GM12874 (cell line): ENCODE measurements around the gene RAB19.

Source experiments
- CTCF ChIP-seq: IDR thresholded peaks from 2 replicates; pipeline ENCODE4 v1.5.1; 2011; ENCODE audit warnings: low read depth, mild to moderate bottlenecking, control low read depth, low read length, moderate library complexity; ENCODE audit not compliant: insufficient read depth

The RAB19 gene

DNA sequence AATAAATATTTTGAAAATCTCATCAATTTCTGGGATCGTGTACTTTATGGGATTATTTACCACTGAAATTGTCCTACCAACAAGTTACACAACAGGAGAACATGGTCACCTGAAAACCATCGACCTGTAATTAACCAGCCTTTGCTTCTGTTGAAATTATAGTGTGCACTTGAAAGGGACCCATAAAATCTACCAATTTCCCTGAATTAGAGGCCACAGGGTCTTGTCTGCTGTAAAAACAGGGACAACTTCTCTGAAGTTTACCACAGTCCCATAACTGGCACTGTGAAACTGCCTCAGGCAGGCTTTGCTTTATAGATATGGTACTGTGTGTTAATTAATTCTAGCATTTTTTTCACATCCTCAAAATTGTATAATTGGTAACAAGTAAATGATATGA is 37.7 kb downstream of the RAB19 start:
- TF ChIP-seq CTCF: no peak

DNA sequence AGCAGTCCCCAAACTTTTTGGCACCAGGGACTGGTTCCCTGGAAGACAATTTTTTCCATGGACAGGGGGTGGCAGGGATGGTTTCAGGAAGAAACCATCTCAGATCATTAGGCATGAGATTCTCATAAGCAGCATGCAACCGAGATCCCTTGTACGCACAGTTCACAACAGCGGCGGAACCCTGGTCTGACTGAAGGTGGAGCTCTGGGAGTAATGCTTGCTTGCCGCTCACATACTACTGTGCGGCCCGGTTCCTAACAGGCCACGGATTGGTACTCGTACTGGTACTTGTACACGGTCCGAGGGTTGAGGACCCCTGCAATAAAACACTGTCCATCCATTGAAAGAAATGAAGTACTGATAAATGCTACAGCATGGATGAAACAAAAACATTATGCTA is 42.6 kb downstream of the RAB19 start:
- no peak for TF ChIP-seq CTCF

GRCh38 chr7:140447841-140448240 is 44.0 kb downstream of the RAB19 start:
- no peak for TF ChIP-seq CTCF

- no peak for TF ChIP-seq CTCF
Measured at GRCh38 chr7:140448781-140449480, 45.1 kb downstream of the RAB19 start.

DNA sequence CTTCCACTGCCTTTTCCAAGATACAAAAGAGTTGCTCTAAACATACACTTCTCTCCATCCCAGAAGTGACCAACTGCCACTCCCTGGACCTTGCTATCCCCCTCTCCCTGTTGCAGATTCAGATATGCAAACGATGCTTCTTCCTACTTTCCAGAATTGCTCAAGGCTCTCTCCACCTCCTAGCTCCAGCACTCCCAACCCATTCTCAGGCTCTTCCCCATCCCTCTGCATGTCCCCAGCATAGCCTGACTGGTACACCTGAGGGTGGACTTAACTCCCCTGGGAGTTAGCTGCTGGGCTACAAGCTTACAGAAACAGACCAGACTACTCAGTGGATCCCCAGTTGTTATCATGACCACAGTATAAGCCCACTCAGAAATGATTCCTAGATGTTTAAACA is 47.9 kb downstream of the RAB19 start:
- no peak for TF ChIP-seq CTCF

- TF ChIP-seq CTCF: no peak
Measured at GRCh38 chr7:140453273-140453672, 49.4 kb downstream of the RAB19 start.

- no peak for TF ChIP-seq CTCF
Measured at GRCh38 chr7:140454657-140455015, 50.8 kb downstream of the RAB19 start.
